Peyer's patch (tissue), 4 donors: ENCODE results near the gene UPK3A. TPM values are rescaled to one million over a fixed set of nuclear protein-coding genes. Genes with fewer than 3 reads are reported as not detected.

Experiments used
- DNase-seq, 3 donors: peaks; one replicate each; pipeline ENCODE4 v3.0.0-alpha.2; 2017 to 2019
- H3K27ac ChIP-seq, 4 donors: fragments of 200-600 bp; sonication (generic); one replicate each; pipeline ENCODE4 v1.5.1; 2016 to 2019
- H3K27me3 ChIP-seq, 2 donors: fragments of 200-600 bp; sonication (generic); one replicate each; pipeline ENCODE4 v1.5.1; 2019
- H3K36me3 ChIP-seq, 3 donors: fragments of 200-600 bp; sonication (generic); one replicate each; pipeline ENCODE4 v1.5.1; 2016 to 2019
- H3K4me1 ChIP-seq, 4 donors: fragments of 200-600 bp; sonication (generic); one replicate each; pipeline ENCODE4 v1.5.1; 2016 to 2019
- H3K4me3 ChIP-seq, 4 donors: fragments of 200-600 bp; sonication (generic); 1 replicate in 3 of 4; 2 replicates in 1 of 4; pipeline ENCODE4 v1.5.1; 2016 to 2019; ENCODE audit warnings: mild to moderate bottlenecking in 1 of 4
- H3K9me3 ChIP-seq, 4 donors: fragments of 200-600 bp; sonication (generic); one replicate each; pipeline ENCODE4 v1.5.1; 2016 to 2019; ENCODE audit warnings: mild to moderate bottlenecking in 1 of 4
- CTCF ChIP-seq, 6 experiments: fragments of 450-650 bp in 4 of 6; fragments of 200-600 bp in 2 of 6; sonication (generic) in 1 of 6; IDR thresholded peaks; one replicate each; pipeline ENCODE4 v1.5.1; 2017 to 2019; ENCODE audit warnings: antibody characterized with exemption in 6 of 6, mild to moderate bottlenecking in 3 of 6, moderate library complexity in 1 of 6
- POLR2A ChIP-seq, 2 donors: fragments of 450-650 bp; IDR thresholded peaks; one replicate each; pipeline ENCODE4 v1.5.1; 2017; ENCODE audit warnings: antibody characterized with exemption in 2 of 2, mild to moderate bottlenecking in 2 of 2, moderate library complexity in 2 of 2
- total RNA-seq, 4 donors: library from RNA; depleted of rRNA; stranded (reverse); fragments of >200 nt; gene quantifications; one replicate each; pipeline ENCODE4 v1.1.0, GENCODE V29; 2016

The UPK3A gene
- total RNA-seq, 4 donors from 2014 or later = 4.0 TPM; not detected in 3

DNA sequence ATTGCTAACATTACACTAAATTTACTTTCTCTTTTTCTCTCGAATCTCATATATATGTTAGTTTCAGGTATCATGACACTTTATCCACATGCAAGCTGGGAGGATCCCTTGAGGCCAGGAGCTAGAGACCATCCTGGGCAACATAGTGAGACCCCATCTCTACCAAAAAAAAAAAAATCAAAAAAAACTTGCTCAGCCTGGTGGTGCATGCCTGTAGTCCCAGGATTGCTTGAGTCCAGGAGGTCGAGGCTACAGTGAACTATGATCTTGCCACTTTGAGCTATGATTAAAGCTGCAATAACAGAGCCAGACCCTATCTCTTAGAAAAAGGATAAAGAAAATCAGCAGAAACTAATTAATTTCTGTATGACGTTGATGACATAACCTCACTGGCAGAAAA, 3.7 kb upstream of the UPK3A start:
- TF ChIP-seq CTCF (IDR thresholded peaks at IDR 0.05) (peak in 1 of 6 experiments; percentile 14), POLR2A (IDR thresholded peaks at IDR 0.05) (no peak)
- H3K4me3 ChIP-seq = no peak overlapping the region
- H3K36me3 ChIP-seq = no peaks in the 10 kb centered on the region
- H3K27ac ChIP-seq = peak overlapping the region in 2 of 4 donors; percentile 16 to 74
- no peaks in the 10 kb centered on the region for H3K27me3 ChIP-seq
- H3K4me1 ChIP-seq = peaks cover 0 to 25% (median 8%) of the 10 kb centered on the region in 4 donors
- DNase-seq = no peak
- H3K9me3 ChIP-seq = no peaks in the 10 kb centered on the region

DNA sequence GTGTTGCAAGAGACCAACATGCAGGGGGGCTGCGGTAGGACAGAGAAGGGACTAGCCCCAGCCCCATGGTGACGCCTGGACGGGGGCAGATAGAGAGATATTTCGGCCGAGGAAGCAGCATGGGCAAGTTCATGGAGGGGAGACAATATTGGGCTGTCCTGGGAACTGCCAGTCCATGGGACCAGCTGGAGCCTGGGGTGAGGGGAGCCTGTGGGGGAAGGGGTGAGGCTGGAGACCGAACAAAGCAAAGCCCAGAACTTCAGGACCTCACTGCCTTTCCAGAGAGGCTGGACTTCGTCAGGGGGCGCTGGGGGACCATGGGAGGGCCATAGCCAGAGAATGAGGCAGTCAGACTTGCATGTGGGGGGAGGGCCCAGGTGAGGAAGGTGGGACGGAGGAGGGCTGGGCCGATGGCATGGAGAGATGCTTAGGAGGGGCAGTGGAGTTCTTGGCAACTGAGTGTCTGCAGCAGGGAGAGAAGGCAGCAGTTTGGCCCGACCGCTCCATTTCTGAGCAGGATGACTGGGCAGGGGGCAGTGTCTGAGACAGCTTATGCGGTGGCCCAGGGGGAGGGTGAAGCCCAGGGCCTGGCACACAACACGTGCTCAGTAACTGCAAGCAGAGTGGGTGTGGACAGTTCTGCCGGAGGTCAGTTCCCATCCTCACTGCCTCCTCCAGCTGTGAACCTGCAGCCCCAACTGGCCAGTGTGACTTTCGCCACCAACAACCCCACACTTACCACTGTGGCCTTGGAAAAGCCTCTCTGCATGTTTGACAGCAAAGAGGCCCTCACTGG, 712 bp downstream of the UPK3A start:
- peaks cover 0 to 27% (median 5%) of the 10 kb centered on the region in 4 donors for H3K4me1 ChIP-seq
- no peaks in the 10 kb centered on the region for H3K36me3 ChIP-seq
- no peaks in the 10 kb centered on the region for H3K9me3 ChIP-seq
- DNase-seq = no peak
- TF ChIP-seq CTCF (IDR thresholded peaks at IDR 0.05) (no peak), POLR2A (IDR thresholded peaks at IDR 0.05) (no peak)
- peak overlapping the region in 1 of 4 donors; percentile 42 for H3K27ac ChIP-seq
- H3K4me3 ChIP-seq = peak overlapping the region in 2 of 4 donors; percentile 40 to 52
- H3K27me3 ChIP-seq = no peaks in the 10 kb centered on the region

DNA sequence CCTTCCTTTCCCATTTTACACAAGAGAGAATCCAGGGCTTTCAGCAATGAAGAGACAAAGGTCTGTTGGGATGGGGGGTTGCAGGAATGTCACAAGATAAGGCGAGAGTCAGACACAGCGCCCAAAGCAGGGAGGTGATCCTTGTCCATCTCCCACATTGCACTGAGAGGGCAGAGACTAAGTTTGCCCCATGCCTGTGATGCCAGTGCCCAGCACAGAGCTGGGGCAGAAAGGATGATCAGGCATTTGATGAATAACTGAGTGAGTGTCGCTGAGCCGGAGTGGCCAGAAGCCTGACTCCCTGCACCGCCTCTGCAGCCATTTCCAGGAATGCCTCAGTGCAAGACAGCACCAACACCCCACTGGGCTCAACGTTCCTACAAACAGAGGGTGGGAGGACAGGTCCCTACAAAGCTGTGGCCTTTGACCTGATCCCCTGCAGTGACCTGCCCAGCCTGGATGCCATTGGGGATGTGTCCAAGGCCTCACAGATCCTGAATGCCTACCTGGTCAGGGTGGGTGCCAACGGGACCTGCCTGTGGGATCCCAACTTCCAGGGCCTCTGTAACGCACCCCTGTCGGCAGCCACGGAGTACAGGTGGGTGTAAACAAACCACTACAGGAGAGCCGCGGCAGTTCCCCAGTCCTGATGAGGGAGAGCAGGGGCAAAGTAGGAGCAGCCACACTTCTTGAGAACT, 2.3 kb downstream of the UPK3A start:
- Histone ChIP-seq H3K4me3 (no peak overlapping the region), H3K9me3 (no peaks in the 10 kb centered on the region), H3K27ac (no peak overlapping the region), H3K27me3 (no peaks in the 10 kb centered on the region), H3K36me3 (no peaks in the 10 kb centered on the region), H3K4me1 (peaks cover 0 to 28% (median 5%) of the 10 kb centered on the region in 4 donors)
- TF ChIP-seq CTCF (IDR thresholded peaks at IDR 0.05) = no peak
- no peak for TF ChIP-seq POLR2A (IDR thresholded peaks at IDR 0.05)
- DNase-seq = no peak

GRCh38 chr22:45290410-45290936, 5.7 kb downstream of the UPK3A start:
- H3K27ac ChIP-seq = no peak overlapping the region

More at GRCh38 chr22:45290410-45290936, 5.7 kb downstream of the UPK3A start:
- no peaks in the 10 kb centered on the region for H3K27me3 ChIP-seq
- H3K9me3 ChIP-seq = no peaks in the 10 kb centered on the region
- DNase-seq = peak in 2 of 3 donors; percentile 74 to 75
- peaks cover 0 to 15% (median 0%) of the 10 kb centered on the region in 4 donors for H3K4me1 ChIP-seq
- H3K36me3 ChIP-seq = no peaks in the 10 kb centered on the region
- no peak overlapping the region for H3K4me3 ChIP-seq
- TF ChIP-seq POLR2A (IDR thresholded peaks at IDR 0.05) (peak in 1 of 2 donors; percentile 38), CTCF (IDR thresholded peaks at IDR 0.05) (no peak)
